HG03521 (cell line): ENCODE results near the gene MR1.
A peak's percentile ranks its signal among the peaks of the same experiment; 100 is the strongest.

Source experiments
- ATAC-seq: cut with Tn5 transposase; IDR thresholded peaks from one replicate; pipeline ENCODE4 v1.9.1; 2021; ENCODE audit warnings: mild to moderate bottlenecking, moderate library complexity; ENCODE audit not compliant: unreplicated experiment

MR1 gene

DNA sequence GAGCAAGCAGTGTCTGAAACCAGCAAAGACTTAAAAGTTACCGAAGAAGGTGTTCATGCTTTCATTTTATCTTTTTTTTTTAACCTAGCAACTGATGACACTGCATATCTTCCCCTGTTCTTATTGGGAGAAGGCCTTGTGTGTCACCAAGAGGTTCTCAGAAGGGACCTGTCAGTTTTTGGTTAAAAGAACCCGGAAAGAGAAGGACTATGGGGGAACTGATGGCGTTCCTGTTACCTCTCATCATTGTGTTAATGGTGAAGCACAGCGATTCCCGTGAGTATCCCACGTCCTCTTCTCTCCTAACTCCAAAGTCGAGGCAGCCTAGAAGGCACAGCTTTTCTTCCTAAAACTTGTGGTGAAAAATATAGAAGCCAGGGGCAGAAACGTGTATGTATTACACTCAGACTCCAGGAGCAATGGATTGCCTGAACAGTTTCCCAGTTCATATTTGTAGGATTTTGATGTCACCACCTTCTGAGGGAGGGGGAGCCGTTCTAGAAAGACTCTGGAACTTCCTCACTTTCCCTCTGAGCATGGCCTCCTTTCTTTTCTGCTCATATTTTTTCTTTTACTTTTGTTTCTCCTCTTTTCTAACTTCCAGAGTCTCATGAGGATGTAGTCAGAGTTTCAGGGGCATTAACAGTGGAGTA, at the start of gene MR1:
TSS of gene MR1 (plus strand) at position 185 of the 653 bp plus-strand sequence. CDS start at position 210, 25 bp downstream.
- ATAC-seq, result peak; percentile 98

- no peak for ATAC-seq
Observed at GRCh38 chr1:180988253-180988752, 45.5 kb upstream of the MR1 start.

GRCh38 chr1:180994262-180994661, 39.5 kb upstream of the MR1 start:
- ATAC-seq, result no peak

DNA sequence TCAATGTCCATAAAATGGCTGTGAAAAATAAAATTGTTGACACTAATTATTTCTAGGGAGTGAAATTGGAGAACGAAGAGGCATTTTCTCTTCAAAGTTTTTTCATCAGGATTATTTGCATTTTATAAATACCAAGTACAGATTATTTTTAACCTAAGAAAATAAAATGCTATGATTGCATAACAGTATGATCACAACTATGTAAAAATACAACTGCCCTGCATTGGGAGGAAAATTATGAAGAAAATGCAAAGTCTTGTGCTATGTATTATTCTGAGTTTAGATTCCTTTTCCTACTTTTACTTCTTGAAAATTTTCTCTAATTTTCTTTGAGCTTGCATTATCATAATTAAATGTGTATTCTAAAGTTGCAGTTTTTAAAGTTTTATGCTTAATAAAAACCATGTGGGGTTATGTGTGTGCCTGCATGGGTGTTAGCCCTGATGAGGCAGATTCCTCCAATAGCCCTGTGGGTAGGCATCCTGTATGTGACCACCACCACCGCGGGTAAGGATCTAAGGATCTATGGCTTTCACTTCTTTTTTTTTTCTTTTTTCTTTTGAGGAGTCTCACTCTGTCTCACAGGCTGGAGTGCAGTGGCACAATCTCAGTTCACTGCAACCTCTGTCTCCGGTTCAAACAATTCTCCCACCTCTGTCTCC, 35.8 kb upstream of the MR1 start:
- ATAC-seq, result no peak

- ATAC-seq, result no peak
Observed at GRCh38 chr1:181001091-181001780, 32.5 kb upstream of the MR1 start.

DNA sequence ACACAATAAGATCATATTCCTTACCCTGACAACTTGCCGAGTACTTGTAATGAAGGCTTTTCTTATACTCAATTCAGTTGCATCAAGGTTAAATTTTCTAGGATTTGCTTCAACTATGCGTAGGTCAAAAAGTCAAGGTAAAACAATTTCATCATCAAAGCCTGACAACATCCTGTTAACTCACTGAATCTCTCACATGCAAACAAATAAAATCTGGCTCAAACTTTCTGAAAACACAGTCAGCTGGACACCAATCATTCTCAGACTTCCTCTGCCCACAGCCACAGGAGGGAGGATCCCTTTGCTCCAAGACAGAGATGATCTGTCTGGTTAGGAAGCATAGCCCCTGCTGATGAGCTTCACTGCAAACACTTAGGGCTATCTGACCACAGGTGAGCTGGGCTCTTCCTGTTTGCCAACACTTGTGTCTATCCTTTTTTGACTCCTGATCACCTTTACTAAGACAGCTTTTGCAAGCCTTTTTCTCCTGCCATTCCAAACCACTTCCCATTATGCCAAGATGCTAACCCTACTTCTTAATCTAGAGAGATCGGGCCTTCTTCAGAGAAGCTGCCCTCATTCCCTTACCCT, 31.1 kb upstream of the MR1 start:
- no peak for ATAC-seq

- ATAC-seq, result no peak
Observed at GRCh38 chr1:181010789-181011188, 23.0 kb upstream of the MR1 start.

GRCh38 chr1:181011301-181012202, 22.2 kb upstream of the MR1 start:
- ATAC-seq, result no peak

DNA sequence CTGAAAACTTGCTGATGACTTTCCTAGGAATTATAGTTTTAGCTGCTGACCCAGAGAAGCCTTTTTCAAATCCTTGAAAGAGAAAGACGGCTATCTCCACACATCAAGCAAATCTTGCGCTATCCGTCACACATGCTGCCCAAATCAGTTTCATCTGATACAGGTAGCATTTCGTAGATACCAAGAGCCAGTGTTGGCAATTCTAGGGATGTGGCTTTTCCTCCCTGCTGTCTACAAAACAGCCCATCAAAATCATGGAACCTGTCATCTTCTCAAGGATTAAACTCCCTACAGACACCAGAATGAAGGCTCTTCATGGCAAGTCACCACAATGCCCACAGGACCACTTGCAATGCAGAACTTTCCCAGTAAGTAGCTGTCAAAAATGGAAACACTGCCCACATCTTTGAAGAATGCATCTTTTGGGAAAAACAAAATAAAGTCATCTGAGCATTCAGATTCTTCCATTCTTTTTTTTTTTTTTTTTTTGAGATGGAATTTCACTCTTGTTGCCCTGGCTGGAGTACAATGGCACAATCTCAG, 21.5 kb upstream of the MR1 start:
- ATAC-seq, result no peak

DNA sequence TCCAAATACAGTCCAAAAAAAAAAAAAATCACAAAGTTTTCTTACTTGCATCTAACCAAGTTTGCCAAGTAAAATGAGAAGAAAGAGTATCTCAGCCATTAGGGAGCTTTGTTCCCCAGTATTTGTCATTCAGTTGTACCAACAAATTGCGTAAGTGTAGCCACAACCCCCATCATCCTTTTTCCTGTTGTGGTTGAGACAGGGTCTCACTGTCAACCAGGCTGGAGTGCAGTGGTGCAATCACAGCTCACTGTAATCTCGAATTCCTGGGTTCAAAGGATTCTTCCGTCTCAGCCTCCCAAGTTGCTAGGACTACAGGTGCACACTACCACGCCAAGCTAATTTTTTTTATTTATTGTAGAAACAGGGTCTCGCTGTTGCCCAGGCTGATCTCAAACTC, 20.6 kb upstream of the MR1 start:
- no peak for ATAC-seq

- ATAC-seq, result no peak
Observed at GRCh38 chr1:181014477-181015250, 19.1 kb upstream of the MR1 start.

- no peak for ATAC-seq
Observed at GRCh38 chr1:181015251-181015615, 18.6 kb upstream of the MR1 start.

GRCh38 chr1:181016563-181016962, 17.2 kb upstream of the MR1 start:
- no peak for ATAC-seq

DNA sequence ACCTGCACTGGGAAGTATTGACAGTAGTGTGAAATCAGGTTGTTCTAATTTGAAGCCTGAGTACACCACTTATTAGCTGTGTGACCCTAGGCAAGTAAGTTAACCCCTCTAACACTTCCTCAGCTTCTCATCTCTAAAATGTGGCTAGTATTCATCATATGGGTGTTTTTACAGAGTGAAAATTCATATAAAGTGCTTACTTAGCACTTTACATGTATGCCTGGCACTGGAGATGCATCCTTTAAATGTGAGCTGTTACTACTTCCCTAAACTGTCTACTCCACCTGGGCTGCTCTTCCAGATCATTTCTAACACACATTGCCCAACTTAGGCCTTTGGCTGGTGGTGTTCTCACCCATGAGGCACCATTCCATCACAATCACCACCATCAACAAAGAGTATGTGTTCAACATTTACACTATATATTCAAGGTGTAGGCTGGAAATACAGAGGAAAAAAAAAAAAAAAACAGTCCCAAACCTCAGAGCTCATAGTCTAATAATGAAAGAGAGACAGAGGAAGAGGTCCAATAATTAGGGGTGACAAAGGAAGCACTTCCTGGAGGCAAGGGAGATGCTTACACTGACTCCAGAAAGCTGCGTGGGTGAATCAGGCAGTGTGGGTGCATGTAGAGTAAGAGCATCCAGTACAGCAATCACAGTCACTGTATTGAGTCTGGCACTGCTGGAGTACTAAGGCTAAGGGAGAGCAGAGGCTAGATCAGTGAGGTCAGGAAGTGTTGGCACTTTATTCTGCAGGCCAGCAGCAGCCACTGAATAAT, 14.7 kb upstream of the MR1 start:
- no peak for ATAC-seq

- no peak for ATAC-seq
Observed at GRCh38 chr1:181021159-181021558, 12.6 kb upstream of the MR1 start.

- ATAC-seq, result peak; percentile 22
Observed at GRCh38 chr1:181021811-181022434, 11.9 kb upstream of the MR1 start.

DNA sequence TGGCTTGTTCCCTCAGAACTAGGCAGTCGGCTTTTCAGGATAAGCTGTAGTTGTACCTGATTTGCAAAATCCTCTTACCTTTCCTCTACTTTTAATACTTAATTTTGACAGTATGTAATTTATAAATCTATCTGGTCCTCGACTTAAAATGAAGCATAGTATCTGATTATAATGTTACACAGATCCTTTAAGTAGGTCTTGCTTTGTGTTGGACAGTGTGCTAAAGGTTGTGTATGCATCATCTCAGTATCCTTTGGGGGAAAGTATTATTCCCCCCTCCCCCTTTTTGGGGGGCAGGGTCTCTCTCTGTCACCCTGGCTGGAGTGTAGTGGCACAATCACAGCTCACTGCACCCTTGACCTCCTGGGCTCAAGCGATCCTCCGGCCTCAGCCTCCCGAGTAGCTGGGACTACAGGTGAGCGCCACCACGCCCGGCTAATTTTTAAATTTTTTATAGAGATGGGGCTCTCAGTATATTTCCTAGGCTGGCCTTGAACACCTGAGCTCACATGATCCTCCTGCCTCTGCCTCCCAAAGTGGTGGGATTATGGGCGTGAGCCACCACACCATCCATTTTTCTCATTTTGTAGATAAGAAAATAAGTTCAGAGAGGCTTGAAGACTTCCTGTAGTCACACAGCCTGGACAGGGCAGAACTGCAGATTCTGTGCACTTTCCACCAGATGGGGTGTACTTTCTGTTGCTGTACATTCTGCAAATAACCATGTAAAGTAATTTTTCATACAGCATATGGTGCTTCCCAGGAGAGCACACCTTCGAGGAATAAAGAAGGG, 10.3 kb upstream of the MR1 start:
- ATAC-seq, result no peak

DNA sequence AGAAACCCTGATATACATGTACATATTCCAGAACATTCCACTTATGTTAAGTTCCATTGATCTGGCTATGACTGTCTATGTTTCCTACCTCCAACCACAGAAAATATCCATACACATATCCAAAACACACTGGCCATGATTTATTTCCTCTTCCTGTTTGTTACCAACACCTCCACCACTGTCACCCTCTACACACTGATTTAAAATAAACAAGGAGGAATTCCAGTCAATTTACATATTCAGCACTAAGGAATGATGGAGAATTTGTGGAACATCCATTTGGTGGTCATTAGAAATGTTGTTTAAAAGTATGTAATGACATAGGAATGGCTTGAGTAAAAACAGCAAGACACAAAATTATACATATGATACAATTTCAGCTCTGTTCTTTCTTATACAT, 5.6 kb upstream of the MR1 start:
- no peak for ATAC-seq
